AG04450 (cell line): ENCODE results near the gene DLX6. TPM values are rescaled to one million over a fixed set of nuclear protein-coding genes. Genes with fewer than 3 reads are reported as not detected.

Source experiments
- CTCF ChIA-PET: fragments of 300-600, 350-600 bp; formaldehyde crosslinking; extraction: SDS; loops from one replicate; lab custom pipeline; 2022; ENCODE audit warnings: antibody characterized with exemption, inconsistent platforms; lab: Charles Lee
- POLR2A ChIA-PET: fragments of 350-600 bp; formaldehyde crosslinking; extraction: SDS; loops from one replicate; lab custom pipeline; 2021; ENCODE audit warnings: antibody characterized with exemption, inconsistent platforms; lab: Yijun Ruan, JAX
- DNase-seq: peaks from one replicate; pipeline ENCODE4 v3.0.0-alpha.2; 2011; ENCODE audit warnings: low read depth, low spot score
- H3K27ac ChIP-seq: one replicate; pipeline ENCODE4 v1.5.1; 2012; ENCODE audit warnings: low read depth, low read length, control low read depth
- H3K27me3 ChIP-seq: one replicate; pipeline ENCODE4 v1.6.0; 2012; ENCODE audit warnings: low read length; ENCODE audit not compliant: control insufficient read depth, insufficient read depth
- H3K4me3 ChIP-seq: 2 replicates; pipeline ENCODE4 v1.5.1; 2011; ENCODE audit warnings: mild to moderate bottlenecking, low read depth, low read length, control low read depth
- H3K9me3 ChIP-seq: 2 replicates; pipeline ENCODE4 v1.5.1; 2012; ENCODE audit warnings: low read length; ENCODE audit not compliant: control insufficient read depth, insufficient read depth
- polyA plus RNA-seq: library from polyadenylated mRNA; depleted of rRNA; stranded (reverse); fragments of >200 nt; gene quantifications from 2 replicates; pipeline ENCODE4 v1.2.3, GENCODE V29; 2011
- TF ChIP-seq, protein P1 (sequence below): IDR thresholded peaks from 2 replicates; pipeline ENCODE4 v1.5.1; 2011; ENCODE audit warnings: low read depth, low read length, control low read depth, inconsistent platforms

The DLX6 gene
- polyA plus RNA-seq, 1 experiment, result not detected

- no peak for DNase-seq
- H3K4me3 ChIP-seq, result no peak overlapping the region
- ChIA-PET POLR2A (no interaction called here), CTCF (no interaction called here)
- TF ChIP-seq, protein P1, sequence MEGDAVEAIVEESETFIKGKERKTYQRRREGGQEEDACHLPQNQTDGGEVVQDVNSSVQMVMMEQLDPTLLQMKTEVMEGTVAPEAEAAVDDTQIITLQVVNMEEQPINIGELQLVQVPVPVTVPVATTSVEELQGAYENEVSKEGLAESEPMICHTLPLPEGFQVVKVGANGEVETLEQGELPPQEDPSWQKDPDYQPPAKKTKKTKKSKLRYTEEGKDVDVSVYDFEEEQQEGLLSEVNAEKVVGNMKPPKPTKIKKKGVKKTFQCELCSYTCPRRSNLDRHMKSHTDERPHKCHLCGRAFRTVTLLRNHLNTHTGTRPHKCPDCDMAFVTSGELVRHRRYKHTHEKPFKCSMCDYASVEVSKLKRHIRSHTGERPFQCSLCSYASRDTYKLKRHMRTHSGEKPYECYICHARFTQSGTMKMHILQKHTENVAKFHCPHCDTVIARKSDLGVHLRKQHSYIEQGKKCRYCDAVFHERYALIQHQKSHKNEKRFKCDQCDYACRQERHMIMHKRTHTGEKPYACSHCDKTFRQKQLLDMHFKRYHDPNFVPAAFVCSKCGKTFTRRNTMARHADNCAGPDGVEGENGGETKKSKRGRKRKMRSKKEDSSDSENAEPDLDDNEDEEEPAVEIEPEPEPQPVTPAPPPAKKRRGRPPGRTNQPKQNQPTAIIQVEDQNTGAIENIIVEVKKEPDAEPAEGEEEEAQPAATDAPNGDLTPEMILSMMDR, result no peak
- no peaks in the 10 kb centered on the region for H3K9me3 ChIP-seq
- H3K27ac ChIP-seq, result no peak overlapping the region
- H3K27me3 ChIP-seq, result peaks cover 76% of the 10 kb centered on the region
Measured at GRCh38 chr7:97011104-97011503, 5.8 kb downstream of the DLX6 start.

- H3K9me3 ChIP-seq, result no peaks in the 10 kb centered on the region; the same call in 1 of the 2 replicates
- TF ChIP-seq, protein P1, result no peak
- no peak for DNase-seq
- H3K4me3 ChIP-seq, result no peak overlapping the region
- ChIA-PET POLR2A (no interaction called here), CTCF (interaction anchor here (1.3 kb wide), 1 partner anchor 14 kb away, joined by 3 read pairs; no protein-coding TSS in a partner anchor)
- no peak overlapping the region for H3K27ac ChIP-seq
- peaks cover 80% of the 10 kb centered on the region for H3K27me3 ChIP-seq
Measured at GRCh38 chr7:97011536-97012364, 6.4 kb downstream of the DLX6 start.

GRCh38 chr7:97012365-97013133, 7.2 kb downstream of the DLX6 start:
- Histone ChIP-seq H3K27me3 (peaks cover 80% of the 10 kb centered on the region), H3K4me3 (no peak overlapping the region), H3K9me3 (no peaks in the 10 kb centered on the region; the same call in 1 of the 2 replicates), H3K27ac (no peak overlapping the region)
- TF ChIP-seq, protein P1, result no peak
- ChIA-PET CTCF (interaction anchor here (0.6 to 1.9 kb wide), 3 partner anchors 8 to 15 kb away, joined by 3 to 7 read pairs (median 3); no protein-coding TSS in a partner anchor), POLR2A (no interaction called here)
- no peak for DNase-seq

- H3K9me3 ChIP-seq, result no peaks in the 10 kb centered on the region; the same call in 1 of the 2 replicates
- DNase-seq, result no peak
- CTCF ChIA-PET, result interaction anchor here (0.6 to 1.9 kb wide), 3 partner anchors 9 to 14 kb away, joined by 3 to 7 read pairs (median 3); no protein-coding TSS in a partner anchor
- POLR2A ChIA-PET, result no interaction called here
- peaks cover 81% of the 10 kb centered on the region for H3K27me3 ChIP-seq
- H3K27ac ChIP-seq, result no peak overlapping the region
- TF ChIP-seq, protein P1, result no peak
- H3K4me3 ChIP-seq, result no peak overlapping the region
Measured at GRCh38 chr7:97013134-97013844, 7.9 kb downstream of the DLX6 start.
